A549 (cell line): Measurements from ENCODE around the gene MAGEE1. TPM values are rescaled to one million over a fixed set of nuclear protein-coding genes. Genes with fewer than 3 reads are reported as not detected.
A peak's percentile ranks its signal among the peaks of the same experiment; 100 is the strongest.

Experiments used
- ATAC-seq, 2 experiments: fragments of 200-7000 bp in 1 of 2; fragments of >200 bp in 1 of 2; cut with Nextera tagmentation in 1 of 2; cut with Tn5 transposase in 1 of 2; 3 replicates each; pipeline versions ENCODE4 v1.8.0 to v1.9.1; 2018 to 2020; ENCODE audit warnings: mild to moderate bottlenecking in 1 of 2, moderate library complexity in 1 of 2
- CTCF ChIA-PET: fragments of 300-600 bp; sonication (Branson Sonifier 250); formaldehyde crosslinking; extraction: SDS; loops from one replicate; lab custom pipeline; 2021; ENCODE audit warnings: antibody characterized with exemption, inconsistent platforms; lab: Yijun Ruan, JAX
- POLR2A ChIA-PET: fragments of 350-600 bp; formaldehyde crosslinking; extraction: SDS; loops from one replicate; lab custom pipeline; 2021; ENCODE audit warnings: antibody characterized with exemption, inconsistent platforms; lab: Yijun Ruan, JAX
- DNase-seq, 2 experiments: peaks; one replicate each; pipeline versions ENCODE4 v3.0.0 to v3.0.0-alpha.2; 2011 to 2016; ENCODE audit warnings: low read depth in 1 of 2, low spot score in 1 of 2
- FAIRE-seq: peaks from 2 replicates; lab custom pipeline; 2011; peaks lifted over from hg19 to GRCh38; lab: Jason Lieb, UNC
- H3K27ac ChIP-seq, 2 experiments: fragments of >200 bp; sonication (Bioruptor Twin); formaldehyde crosslinking; 3 replicates each; pipeline ENCODE4 v1.5.1; 2016 to 2017
- H3K4me1 ChIP-seq: fragments of >200 bp; sonication (Bioruptor Twin); formaldehyde crosslinking; 3 replicates; pipeline ENCODE4 v1.6.1; 2016
- H3K4me2 ChIP-seq: fragments of >200 bp; sonication (Bioruptor Twin); formaldehyde crosslinking; 3 replicates; pipeline ENCODE4 v1.6.1; 2016
- H3K4me3 ChIP-seq: fragments of >200 bp; sonication (Bioruptor Twin); formaldehyde crosslinking; 3 replicates; pipeline ENCODE4 v1.5.1; 2016
- H3K9me3 ChIP-seq: fragments of >200 bp; sonication (Bioruptor Twin); formaldehyde crosslinking; 3 replicates; pipeline ENCODE4 v1.6.1; 2016
- CTCF ChIP-seq: fragments of >200 bp; sonication (Bioruptor Twin); formaldehyde crosslinking; IDR thresholded peaks from 3 replicates; pipeline ENCODE4 v1.5.1; 2016
- EP300 ChIP-seq, 2 experiments: fragments of >200 bp; sonication (Bioruptor Twin); formaldehyde crosslinking; IDR thresholded peaks; 2 replicates in 1 of 2; 3 replicates in 1 of 2; pipeline ENCODE4 v1.6.1; 2016 to 2017
- HMGXB4 ChIP-seq: fragments of 250-450 bp; sonication (Bioruptor Pico); IDR thresholded peaks from 2 replicates; pipeline ENCODE4 v1.5.0; 2021; ENCODE audit warnings: mild to moderate bottlenecking, moderate library complexity, borderline replicate concordance
- HOXA7 ChIP-seq: fragments of 250-450 bp; sonication (Bioruptor Pico); IDR thresholded peaks from 2 replicates; pipeline ENCODE4 v1.5.0; 2020; ENCODE audit warnings: mild to moderate bottlenecking, moderate library complexity
- HOXB13 ChIP-seq: fragments of 250-450 bp; sonication (Bioruptor Pico); IDR thresholded peaks from 2 replicates; pipeline ENCODE4 v1.5.0; 2020; ENCODE audit warnings: low read depth, mild to moderate bottlenecking, moderate library complexity
- JUNB ChIP-seq: fragments of >200 bp; sonication (Bioruptor Twin); formaldehyde crosslinking; IDR thresholded peaks from 2 replicates; pipeline ENCODE4 v1.6.1; 2016
- KDM1A ChIP-seq: fragments of 200-600 bp; sonication (generic); IDR thresholded peaks from 2 replicates; pipeline ENCODE4 v1.6.1; 2016; ENCODE audit warnings: low read depth, mild to moderate bottlenecking
- MYC ChIP-seq: IDR thresholded peaks from 2 replicates; pipeline ENCODE4 v1.6.1; 2012; ENCODE audit warnings: mild to moderate bottlenecking, inconsistent platforms, low read length, improper control_type of control experiment, borderline replicate concordance
- PBX3 ChIP-seq: IDR thresholded peaks from 2 replicates; pipeline ENCODE4 v1.6.1; 2012
- POLR2A ChIP-seq: IDR thresholded peaks from 2 replicates; pipeline ENCODE4 v1.6.1; 2012; ENCODE audit warnings: mild to moderate bottlenecking, low read length
- RAD21 ChIP-seq, 2 experiments: fragments of >200 bp in 1 of 2; sonication (Bioruptor Twin) in 1 of 2; formaldehyde crosslinking in 1 of 2; IDR thresholded peaks in 1 of 2; conservative IDR thresholded peaks in 1 of 2; 2 replicates in 1 of 2; 3 replicates in 1 of 2; pipeline ENCODE4 v1.6.1; 2012 to 2018; ENCODE audit warnings: inconsistent platforms in 1 of 2
- RARB ChIP-seq: fragments of 250-450 bp; sonication (Bioruptor Pico); IDR thresholded peaks from 2 replicates; pipeline ENCODE4 v1.8.0; 2021; ENCODE audit warnings: mild to moderate bottlenecking, moderate library complexity
- REST ChIP-seq: fragments of 200-600 bp; sonication (generic); IDR thresholded peaks from 2 replicates; pipeline ENCODE4 v1.6.1; 2016; ENCODE audit warnings: antibody characterized with exemption, mild to moderate bottlenecking, moderate library complexity
- SMC3 ChIP-seq: fragments of >200 bp; sonication (Bioruptor Twin); formaldehyde crosslinking; IDR thresholded peaks from 3 replicates; pipeline ENCODE4 v1.6.1; 2018; ENCODE audit warnings: inconsistent platforms
- ZFP36 ChIP-seq: fragments of 450-650 bp; IDR thresholded peaks from 2 replicates; pipeline ENCODE4 v1.6.1; 2014; ENCODE audit warnings: borderline replicate concordance; ENCODE audit not compliant: partially characterized antibody
- ZSCAN20 ChIP-seq: fragments of 250-450 bp; sonication (Bioruptor Pico); IDR thresholded peaks from 2 replicates; pipeline ENCODE4 v1.8.0; 2022; ENCODE audit warnings: mild to moderate bottlenecking, moderate library complexity
- WGBS: methylation state at CpG from one replicate; pipeline ENCODE4 v1.1.6; 2017; ENCODE audit errors: missing lambda C conversion rate; 5-methylcytosine and 5-hydroxymethylcytosine counted together
- polyA plus RNA-seq, 4 experiments: library from polyadenylated mRNA; depleted of rRNA in 3 of 4; stranded (reverse); fragments of >200 nt; fragmentation: RNase III in 1 of 4; extraction: RNeasy Plus Mini Kit Qiagen cat#74134 plus additional on column Dnase treatment in 1 of 4; gene quantifications; 2 replicates in 3 of 4; 3 replicates in 1 of 4; pipeline ENCODE4 v1.2.3, GENCODE V29; 2011 to 2017
- TF ChIP-seq, protein P1 (sequence below): IDR thresholded peaks from 2 replicates; pipeline ENCODE4 v1.6.1; 2012
- TF ChIP-seq, protein P2 (sequence below): fragments of >200 bp; sonication (Bioruptor Twin); formaldehyde crosslinking; IDR thresholded peaks from 3 replicates; pipeline ENCODE4 v1.6.1; 2016

Gene MAGEE1
- polyA plus RNA-seq, 2 of the 4 experiments (the other 2 are of a cell fraction): 0.87 to 5.4 TPM

GRCh38 chrX:76453737-76454406, 26.4 kb downstream of the MAGEE1 start:
- POLR2A ChIA-PET: no interaction called here
- ATAC-seq: no peak
- no peak for DNase-seq
- no peak for FAIRE-seq
- CTCF ChIA-PET: interaction anchor here (0.6 to 2.7 kb wide), 6 partner anchors 7 to 175 kb away, joined by 3 to 18 read pairs (median 3); partner anchors contain the start of gene MAGEE1
- no peak overlapping the region for H3K4me2 ChIP-seq
- no peak overlapping the region for H3K27ac ChIP-seq
- no peaks in the 10 kb centered on the region for H3K4me1 ChIP-seq
- no peak for TF ChIP-seq KDM1A
- no peak for TF ChIP-seq HOXA7 (CRISPR knock-in tag)
- TF ChIP-seq, protein P1, sequence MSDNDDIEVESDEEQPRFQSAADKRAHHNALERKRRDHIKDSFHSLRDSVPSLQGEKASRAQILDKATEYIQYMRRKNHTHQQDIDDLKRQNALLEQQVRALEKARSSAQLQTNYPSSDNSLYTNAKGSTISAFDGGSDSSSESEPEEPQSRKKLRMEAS: no peak
- TF ChIP-seq PBX3: no peak
- no peak for TF ChIP-seq HOXB13 (CRISPR knock-in tag)
- TF ChIP-seq MYC: no peak
- TF ChIP-seq, protein P2, sequence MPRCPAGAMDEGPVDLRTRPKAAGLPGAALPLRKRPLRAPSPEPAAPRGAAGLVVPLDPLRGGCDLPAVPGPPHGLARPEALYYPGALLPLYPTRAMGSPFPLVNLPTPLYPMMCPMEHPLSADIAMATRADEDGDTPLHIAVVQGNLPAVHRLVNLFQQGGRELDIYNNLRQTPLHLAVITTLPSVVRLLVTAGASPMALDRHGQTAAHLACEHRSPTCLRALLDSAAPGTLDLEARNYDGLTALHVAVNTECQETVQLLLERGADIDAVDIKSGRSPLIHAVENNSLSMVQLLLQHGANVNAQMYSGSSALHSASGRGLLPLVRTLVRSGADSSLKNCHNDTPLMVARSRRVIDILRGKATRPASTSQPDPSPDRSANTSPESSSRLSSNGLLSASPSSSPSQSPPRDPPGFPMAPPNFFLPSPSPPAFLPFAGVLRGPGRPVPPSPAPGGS: no peak
- TF ChIP-seq JUNB: no peak
- TF ChIP-seq ZFP36: no peak
- no peak for TF ChIP-seq EP300 (IDR thresholded peaks at IDR 0.05)
- H3K4me3 ChIP-seq: no peak overlapping the region
- 14% methylated on average over 2 of the region's 2 CpGs for WGBS
- no peaks in the 10 kb centered on the region for H3K9me3 ChIP-seq

- no peaks in the 10 kb centered on the region for H3K9me3 ChIP-seq
- ChIA-PET CTCF (interaction anchor here (0.6 to 2.7 kb wide), 8 partner anchors 8 to 1358 kb away, joined by 3 to 18 read pairs (median 3); partner anchors contain the start of gene MAGEE1), POLR2A (no interaction called here)
- no peak overlapping the region for H3K27ac ChIP-seq
- no peaks in the 10 kb centered on the region for H3K4me1 ChIP-seq
- peak; percentile 31; the same call in 1 of the 3 replicates for TF ChIP-seq CTCF
- peak; percentile 28 to 48; a peak in 3 of 5 replicates for TF ChIP-seq RAD21 (conservative IDR thresholded peaks at IDR 0.05 in 1 of 2, IDR thresholded peaks at IDR 0.05 in 1 of 2)
- TF ChIP-seq ZSCAN20 (CRISPR knock-in tag): no peak
- TF ChIP-seq SMC3: peak; percentile 15; the same call in 1 of the 3 replicates
- no peak for TF ChIP-seq RARB (CRISPR knock-in tag)
- DNase-seq (peak in 1 of 2 experiments; percentile 23), FAIRE-seq (peak; percentile 61), ATAC-seq (peak in 1 of 2 experiments; percentile 73; a peak in 3 of 6 replicates)
- 0% methylated on average over 3 of the region's 3 CpGs for WGBS
- H3K4me2 ChIP-seq: no peak overlapping the region
- no peak overlapping the region for H3K4me3 ChIP-seq
These were observed 27.0 kb downstream of the MAGEE1 start for GRCh38 chrX:76454456-76454927.

- TF ChIP-seq POLR2A: no peak
- TF ChIP-seq HMGXB4 (CRISPR knock-in tag): no peak
- TF ChIP-seq REST: peak; percentile 62; the same call in 1 of the 2 replicates
- TF ChIP-seq, all 56 proteins: peak for 1
- ChIA-PET CTCF (no interaction called here), POLR2A (no interaction called here)
- FAIRE-seq (no peak), ATAC-seq (no peak), DNase-seq (no peak)
- Histone ChIP-seq H3K9me3 (no peaks in the 10 kb centered on the region), H3K4me3 (no peak overlapping the region), H3K4me2 (no peak overlapping the region), H3K27ac (no peak overlapping the region), H3K4me1 (no peaks in the 10 kb centered on the region)
- 17% methylated on average over 2 of the region's 2 CpGs for WGBS
These were observed 49.8 kb downstream of the MAGEE1 start for GRCh38 chrX:76477353-76477752.
